Measurements from ENCODE around the gene C9orf78. TPM values are rescaled to one million over a fixed set of nuclear protein-coding genes. Genes with fewer than 3 reads are reported as not detected.

C9orf78 gene
- total and polyA plus RNA-seq, 9 of the 15 experiments (the other 6 are each of a cell fraction or from before 2014, with no cell fraction given) = 94.6 to 266 (median 202) TPM

DNA sequence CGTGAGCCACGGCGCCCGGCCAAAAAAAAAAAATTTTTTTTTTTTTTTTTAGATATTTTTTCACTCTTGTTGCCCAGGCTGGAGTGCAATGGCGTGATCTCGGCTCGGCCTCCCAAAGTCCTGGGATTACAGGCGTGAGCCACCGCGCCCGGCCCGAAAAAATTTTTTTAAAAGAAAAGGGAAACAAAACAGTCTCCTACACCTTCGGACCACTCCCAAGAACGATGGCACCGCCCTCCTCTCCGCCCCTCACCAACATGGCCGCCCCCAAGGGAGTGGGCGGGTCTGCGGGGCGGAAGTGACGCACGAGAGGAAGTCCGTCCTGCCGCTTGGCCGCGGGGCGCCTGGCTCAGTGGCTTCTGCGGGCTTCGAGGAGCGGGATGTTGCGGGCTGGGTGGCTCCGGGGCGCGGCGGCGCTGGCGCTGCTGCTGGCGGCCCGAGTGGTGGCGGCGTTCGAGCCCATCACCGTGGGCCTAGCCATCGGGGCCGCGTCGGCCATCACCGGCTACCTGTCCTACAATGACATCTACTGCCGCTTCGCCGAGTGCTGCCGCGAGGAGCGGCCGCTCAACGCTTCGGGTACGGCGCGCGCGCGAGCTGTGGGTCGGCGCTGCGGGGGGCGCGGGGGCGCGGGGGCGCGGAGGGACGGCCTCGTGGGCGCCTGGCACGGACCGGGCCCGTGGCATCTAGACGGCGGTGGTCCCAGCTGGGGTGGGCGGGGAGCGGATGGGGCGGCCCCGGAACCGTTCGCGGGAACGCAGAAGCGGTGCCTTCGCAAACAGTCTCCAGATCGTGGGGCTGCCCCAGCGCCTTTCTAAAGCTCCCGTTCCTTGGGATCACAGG is 32.0 kb downstream of the C9orf78 start, which contains the start of gene TOR1B (continued):
- TF ChIP-seq, protein P1, sequence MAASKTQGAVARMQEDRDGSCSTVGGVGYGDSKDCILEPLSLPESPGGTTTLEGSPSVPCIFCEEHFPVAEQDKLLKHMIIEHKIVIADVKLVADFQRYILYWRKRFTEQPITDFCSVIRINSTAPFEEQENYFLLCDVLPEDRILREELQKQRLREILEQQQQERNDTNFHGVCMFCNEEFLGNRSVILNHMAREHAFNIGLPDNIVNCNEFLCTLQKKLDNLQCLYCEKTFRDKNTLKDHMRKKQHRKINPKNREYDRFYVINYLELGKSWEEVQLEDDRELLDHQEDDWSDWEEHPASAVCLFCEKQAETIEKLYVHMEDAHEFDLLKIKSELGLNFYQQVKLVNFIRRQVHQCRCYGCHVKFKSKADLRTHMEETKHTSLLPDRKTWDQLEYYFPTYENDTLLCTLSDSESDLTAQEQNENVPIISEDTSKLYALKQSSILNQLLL (CRISPR knock-in tag; IDR thresholded peaks at IDR 0.05; ENCODE audit: borderline replicate concordance) = no peak
- TF ChIP-seq, protein P2, sequence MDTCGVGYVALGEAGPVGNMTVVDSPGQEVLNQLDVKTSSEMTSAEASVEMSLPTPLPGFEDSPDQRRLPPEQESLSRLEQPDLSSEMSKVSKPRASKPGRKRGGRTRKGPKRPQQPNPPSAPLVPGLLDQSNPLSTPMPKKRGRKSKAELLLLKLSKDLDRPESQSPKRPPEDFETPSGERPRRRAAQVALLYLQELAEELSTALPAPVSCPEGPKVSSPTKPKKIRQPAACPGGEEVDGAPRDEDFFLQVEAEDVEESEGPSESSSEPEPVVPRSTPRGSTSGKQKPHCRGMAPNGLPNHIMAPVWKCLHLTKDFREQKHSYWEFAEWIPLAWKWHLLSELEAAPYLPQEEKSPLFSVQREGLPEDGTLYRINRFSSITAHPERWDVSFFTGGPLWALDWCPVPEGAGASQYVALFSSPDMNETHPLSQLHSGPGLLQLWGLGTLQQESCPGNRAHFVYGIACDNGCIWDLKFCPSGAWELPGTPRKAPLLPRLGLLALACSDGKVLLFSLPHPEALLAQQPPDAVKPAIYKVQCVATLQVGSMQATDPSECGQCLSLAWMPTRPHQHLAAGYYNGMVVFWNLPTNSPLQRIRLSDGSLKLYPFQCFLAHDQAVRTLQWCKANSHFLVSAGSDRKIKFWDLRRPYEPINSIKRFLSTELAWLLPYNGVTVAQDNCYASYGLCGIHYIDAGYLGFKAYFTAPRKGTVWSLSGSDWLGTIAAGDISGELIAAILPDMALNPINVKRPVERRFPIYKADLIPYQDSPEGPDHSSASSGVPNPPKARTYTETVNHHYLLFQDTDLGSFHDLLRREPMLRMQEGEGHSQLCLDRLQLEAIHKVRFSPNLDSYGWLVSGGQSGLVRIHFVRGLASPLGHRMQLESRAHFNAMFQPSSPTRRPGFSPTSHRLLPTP (IDR thresholded peaks at IDR 0.05; ENCODE audit: borderline replicate concordance, extremely low read depth, insufficient read length) = no peak
- TF ChIP-seq NCOR1 (IDR thresholded peaks at IDR 0.05) (peak; percentile 92), SMAD2 (IDR thresholded peaks at IDR 0.05; ENCODE audit: low read depth, low read length) (no peak), SNRNP70 (optimal IDR thresholded peaks at IDR 0.05; ENCODE audit: low read depth, low read length) (no peak), U2AF2 (optimal IDR thresholded peaks at IDR 0.05; ENCODE audit: low read depth, low read length) (no peak), HNRNPK (IDR thresholded peaks at IDR 0.05; ENCODE audit: low read depth, low read length, poor library complexity, severe bottlenecking) (no peak), NONO (IDR thresholded peaks at IDR 0.05; ENCODE audit: low read depth in 2 of 2, low read length in 1 of 2) (peak; percentile 63 to 94; a peak in 3 of 4 replicates), ZNF316 (IDR thresholded peaks at IDR 0.05) (no peak), ARID2 (IDR thresholded peaks at IDR 0.05) (no peak)
- TF ChIP-seq, protein P3, sequence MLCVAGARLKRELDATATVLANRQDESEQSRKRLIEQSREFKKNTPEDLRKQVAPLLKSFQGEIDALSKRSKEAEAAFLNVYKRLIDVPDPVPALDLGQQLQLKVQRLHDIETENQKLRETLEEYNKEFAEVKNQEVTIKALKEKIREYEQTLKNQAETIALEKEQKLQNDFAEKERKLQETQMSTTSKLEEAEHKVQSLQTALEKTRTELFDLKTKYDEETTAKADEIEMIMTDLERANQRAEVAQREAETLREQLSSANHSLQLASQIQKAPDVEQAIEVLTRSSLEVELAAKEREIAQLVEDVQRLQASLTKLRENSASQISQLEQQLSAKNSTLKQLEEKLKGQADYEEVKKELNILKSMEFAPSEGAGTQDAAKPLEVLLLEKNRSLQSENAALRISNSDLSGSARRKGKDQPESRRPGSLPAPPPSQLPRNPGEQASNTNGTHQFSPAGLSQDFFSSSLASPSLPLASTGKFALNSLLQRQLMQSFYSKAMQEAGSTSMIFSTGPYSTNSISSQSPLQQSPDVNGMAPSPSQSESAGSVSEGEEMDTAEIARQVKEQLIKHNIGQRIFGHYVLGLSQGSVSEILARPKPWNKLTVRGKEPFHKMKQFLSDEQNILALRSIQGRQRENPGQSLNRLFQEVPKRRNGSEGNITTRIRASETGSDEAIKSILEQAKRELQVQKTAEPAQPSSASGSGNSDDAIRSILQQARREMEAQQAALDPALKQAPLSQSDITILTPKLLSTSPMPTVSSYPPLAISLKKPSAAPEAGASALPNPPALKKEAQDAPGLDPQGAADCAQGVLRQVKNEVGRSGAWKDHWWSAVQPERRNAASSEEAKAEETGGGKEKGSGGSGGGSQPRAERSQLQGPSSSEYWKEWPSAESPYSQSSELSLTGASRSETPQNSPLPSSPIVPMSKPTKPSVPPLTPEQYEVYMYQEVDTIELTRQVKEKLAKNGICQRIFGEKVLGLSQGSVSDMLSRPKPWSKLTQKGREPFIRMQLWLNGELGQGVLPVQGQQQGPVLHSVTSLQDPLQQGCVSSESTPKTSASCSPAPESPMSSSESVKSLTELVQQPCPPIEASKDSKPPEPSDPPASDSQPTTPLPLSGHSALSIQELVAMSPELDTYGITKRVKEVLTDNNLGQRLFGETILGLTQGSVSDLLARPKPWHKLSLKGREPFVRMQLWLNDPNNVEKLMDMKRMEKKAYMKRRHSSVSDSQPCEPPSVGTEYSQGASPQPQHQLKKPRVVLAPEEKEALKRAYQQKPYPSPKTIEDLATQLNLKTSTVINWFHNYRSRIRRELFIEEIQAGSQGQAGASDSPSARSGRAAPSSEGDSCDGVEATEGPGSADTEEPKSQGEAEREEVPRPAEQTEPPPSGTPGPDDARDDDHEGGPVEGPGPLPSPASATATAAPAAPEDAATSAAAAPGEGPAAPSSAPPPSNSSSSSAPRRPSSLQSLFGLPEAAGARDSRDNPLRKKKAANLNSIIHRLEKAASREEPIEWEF (CRISPR knock-in tag; IDR thresholded peaks at IDR 0.05) = no peak
- TF ChIP-seq, protein P4, sequence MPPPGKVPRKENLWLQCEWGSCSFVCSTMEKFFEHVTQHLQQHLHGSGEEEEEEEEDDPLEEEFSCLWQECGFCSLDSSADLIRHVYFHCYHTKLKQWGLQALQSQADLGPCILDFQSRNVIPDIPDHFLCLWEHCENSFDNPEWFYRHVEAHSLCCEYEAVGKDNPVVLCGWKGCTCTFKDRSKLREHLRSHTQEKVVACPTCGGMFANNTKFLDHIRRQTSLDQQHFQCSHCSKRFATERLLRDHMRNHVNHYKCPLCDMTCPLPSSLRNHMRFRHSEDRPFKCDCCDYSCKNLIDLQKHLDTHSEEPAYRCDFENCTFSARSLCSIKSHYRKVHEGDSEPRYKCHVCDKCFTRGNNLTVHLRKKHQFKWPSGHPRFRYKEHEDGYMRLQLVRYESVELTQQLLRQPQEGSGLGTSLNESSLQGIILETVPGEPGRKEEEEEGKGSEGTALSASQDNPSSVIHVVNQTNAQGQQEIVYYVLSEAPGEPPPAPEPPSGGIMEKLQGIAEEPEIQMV (tag; conservative IDR thresholded peaks at IDR 0.05; ENCODE audit: low read depth) = no peak
- TF ChIP-seq, protein P5, sequence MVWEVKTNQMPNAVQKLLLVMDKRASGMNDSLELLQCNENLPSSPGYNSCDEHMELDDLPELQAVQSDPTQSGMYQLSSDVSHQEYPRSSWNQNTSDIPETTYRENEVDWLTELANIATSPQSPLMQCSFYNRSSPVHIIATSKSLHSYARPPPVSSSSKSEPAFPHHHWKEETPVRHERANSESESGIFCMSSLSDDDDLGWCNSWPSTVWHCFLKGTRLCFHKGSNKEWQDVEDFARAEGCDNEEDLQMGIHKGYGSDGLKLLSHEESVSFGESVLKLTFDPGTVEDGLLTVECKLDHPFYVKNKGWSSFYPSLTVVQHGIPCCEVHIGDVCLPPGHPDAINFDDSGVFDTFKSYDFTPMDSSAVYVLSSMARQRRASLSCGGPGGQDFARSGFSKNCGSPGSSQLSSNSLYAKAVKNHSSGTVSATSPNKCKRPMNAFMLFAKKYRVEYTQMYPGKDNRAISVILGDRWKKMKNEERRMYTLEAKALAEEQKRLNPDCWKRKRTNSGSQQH (CRISPR knock-in tag; IDR thresholded peaks at IDR 0.05) = no peak
